Brain microvascular endothelial cell (primary cell): ENCODE measurements around the gene OR6C70.

Source experiments
- DNase-seq: peaks from one replicate; pipeline ENCODE4 v3.0.0-alpha.2; 2020
- H3K27ac ChIP-seq: fragments of 250-450 bp; sonication (Bioruptor Pico); 2 replicates; pipeline ENCODE4 v1.5.1; 2020; ENCODE audit warnings: mild to moderate bottlenecking, moderate library complexity
- H3K27me3 ChIP-seq: fragments of 250-450 bp; sonication (Bioruptor Pico); replicated peaks from 2 replicates; pipeline ENCODE4 v1.5.1; 2020; ENCODE audit warnings: mild to moderate bottlenecking
- H3K36me3 ChIP-seq: fragments of 250-450 bp; sonication (Bioruptor Pico); replicated peaks from 2 replicates; pipeline ENCODE4 v1.5.1; 2020; ENCODE audit warnings: mild to moderate bottlenecking
- H3K4me3 ChIP-seq: 2 replicates; pipeline ENCODE4 v1.5.1; 2011; ENCODE audit warnings: low read depth, mild to moderate bottlenecking, control low read depth, low read length, moderate library complexity
- in situ Hi-C: cut with HindIII; loops from 2 replicates; pipeline ENCODE4 v1.10.0; 2017; ENCODE audit warnings: low sequenced_read_pairs, low pct_ligation_motif_present
- TF ChIP-seq, protein P1 (sequence below): IDR thresholded peaks from 2 replicates; pipeline ENCODE4 v1.5.1; 2011; ENCODE audit warnings: low read depth, mild to moderate bottlenecking, moderate library complexity, low read length, control low read depth, inconsistent platforms; ENCODE audit errors: missing control alignments

OR6C70 gene

DNA sequence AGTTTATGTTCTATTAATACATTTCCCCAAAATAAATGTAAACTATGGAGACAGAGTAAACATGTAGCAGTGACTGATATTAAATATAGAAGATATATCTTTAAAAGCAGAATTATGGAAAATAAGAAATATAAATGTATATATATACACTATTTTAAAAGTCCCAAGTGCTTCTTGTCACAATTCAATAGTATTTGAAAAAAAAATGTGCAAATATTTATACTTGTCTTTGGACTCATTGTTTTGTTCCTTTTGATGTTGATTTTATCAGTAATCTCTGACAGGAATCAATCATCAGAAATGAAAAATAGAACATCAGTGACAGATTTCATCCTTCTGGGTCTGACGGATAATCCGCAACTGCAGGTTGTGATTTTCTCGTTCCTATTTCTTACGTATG is 44.0 kb downstream of the OR6C70 start, which contains the start of gene OR6C76:
OR6C76 (plus strand) TSS at position 301 of the 400 bp plus-strand sequence; CDS start at position 301, 0 bp downstream.
- TF ChIP-seq, protein P1, sequence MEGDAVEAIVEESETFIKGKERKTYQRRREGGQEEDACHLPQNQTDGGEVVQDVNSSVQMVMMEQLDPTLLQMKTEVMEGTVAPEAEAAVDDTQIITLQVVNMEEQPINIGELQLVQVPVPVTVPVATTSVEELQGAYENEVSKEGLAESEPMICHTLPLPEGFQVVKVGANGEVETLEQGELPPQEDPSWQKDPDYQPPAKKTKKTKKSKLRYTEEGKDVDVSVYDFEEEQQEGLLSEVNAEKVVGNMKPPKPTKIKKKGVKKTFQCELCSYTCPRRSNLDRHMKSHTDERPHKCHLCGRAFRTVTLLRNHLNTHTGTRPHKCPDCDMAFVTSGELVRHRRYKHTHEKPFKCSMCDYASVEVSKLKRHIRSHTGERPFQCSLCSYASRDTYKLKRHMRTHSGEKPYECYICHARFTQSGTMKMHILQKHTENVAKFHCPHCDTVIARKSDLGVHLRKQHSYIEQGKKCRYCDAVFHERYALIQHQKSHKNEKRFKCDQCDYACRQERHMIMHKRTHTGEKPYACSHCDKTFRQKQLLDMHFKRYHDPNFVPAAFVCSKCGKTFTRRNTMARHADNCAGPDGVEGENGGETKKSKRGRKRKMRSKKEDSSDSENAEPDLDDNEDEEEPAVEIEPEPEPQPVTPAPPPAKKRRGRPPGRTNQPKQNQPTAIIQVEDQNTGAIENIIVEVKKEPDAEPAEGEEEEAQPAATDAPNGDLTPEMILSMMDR, result no peak
- H3K4me3 ChIP-seq, result no peak within 1 kb of the TSS
- in situ Hi-C loops, result no loop called here
- no peaks in the 10 kb centered on the region for H3K36me3 ChIP-seq
- no peak within 1 kb of the TSS for H3K27ac ChIP-seq
- no peaks in the 10 kb centered on the region for H3K27me3 ChIP-seq
- DNase-seq, result no peak

DNA sequence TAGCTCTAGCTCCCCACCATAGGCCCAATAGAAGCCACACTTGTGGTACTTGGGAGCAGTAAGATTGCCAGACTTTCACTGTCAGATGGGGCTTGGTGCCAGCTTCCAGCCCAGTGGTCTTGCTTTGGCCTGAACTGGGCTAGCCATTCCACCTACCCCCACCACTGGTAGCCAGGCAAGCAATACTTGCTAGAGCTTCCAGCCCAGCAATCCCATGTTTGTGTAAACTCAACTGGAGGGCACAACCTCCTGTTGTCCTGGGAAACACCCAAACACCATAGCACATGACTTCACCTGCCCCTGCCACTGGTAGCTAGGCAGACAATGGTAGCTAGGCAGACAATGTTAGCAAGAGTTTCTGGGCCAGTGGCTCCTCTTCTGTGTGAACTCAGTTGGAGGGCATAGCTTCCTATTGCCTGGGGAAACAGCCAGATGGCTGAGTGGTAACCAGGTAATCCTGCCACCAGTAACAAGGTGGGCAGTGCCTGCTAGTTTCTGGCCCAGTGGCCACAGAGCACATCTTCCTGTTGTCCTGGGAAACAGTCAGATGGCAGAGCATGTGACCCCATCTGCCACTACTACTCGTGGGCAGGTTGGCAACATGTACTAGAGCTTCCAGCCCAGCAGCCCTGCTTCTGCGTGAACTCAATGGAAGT is 49.5 kb downstream of the OR6C70 start:
- TF ChIP-seq, protein P1, result no peak
- Histone ChIP-seq H3K36me3 (no peaks in the 10 kb centered on the region), H3K27me3 (no peaks in the 10 kb centered on the region), H3K4me3 (no peak overlapping the region), H3K27ac (no peak overlapping the region)
- in situ Hi-C loops, result no loop called here
- no peak for DNase-seq
